HepG2 (cell line): ENCODE results near the gene LMAN1L. TPM values are rescaled to one million over a fixed set of nuclear protein-coding genes. Genes with fewer than 3 reads are reported as not detected.

ENCODE experiments used
- ATF7 ChIP-seq, 2 experiments: fragments of 450-650 bp in 1 of 2; sonication (generic) in 1 of 2; formaldehyde crosslinking in 1 of 2; IDR thresholded peaks; 2 replicates each; pipeline versions ENCODE4 v1.4.0 to v1.6.1; 2016 to 2020; ENCODE audit warnings: antibody characterized with exemption in 1 of 2, mild to moderate bottlenecking in 1 of 2, missing genetic modification reagents in 1 of 2
- GZF1 ChIP-seq: sonication (generic); formaldehyde crosslinking; IDR thresholded peaks from 2 replicates; pipeline ENCODE4 v1.5.1; 2020; ENCODE audit warnings: mild to moderate bottlenecking, missing genetic modification reagents
- JDP2 ChIP-seq: sonication (generic); formaldehyde crosslinking; IDR thresholded peaks from 2 replicates; pipeline ENCODE4 v1.8.1; 2022; ENCODE audit warnings: missing genetic modification reagents, borderline replicate concordance
- SOX6 ChIP-seq, 2 experiments: fragments of 450-650 bp in 1 of 2; sonication (generic) in 1 of 2; formaldehyde crosslinking in 1 of 2; IDR thresholded peaks; 2 replicates each; pipeline versions ENCODE4 v1.4.0 to v1.6.1; 2017 to 2020; ENCODE audit warnings: antibody characterized with exemption in 1 of 2, mild to moderate bottlenecking in 1 of 2, missing genetic modification reagents in 1 of 2
- TGIF2 ChIP-seq: IDR thresholded peaks from 2 replicates; pipeline ENCODE4 v1.6.1; 2016; ENCODE audit warnings: control low read depth, missing compliant biosample characterization
- ZFP36L2 ChIP-seq: sonication (generic); formaldehyde crosslinking; IDR thresholded peaks from 2 replicates; pipeline ENCODE4 v1.4.0; 2020; ENCODE audit warnings: missing genetic modification reagents
- ZFY ChIP-seq: sonication (generic); formaldehyde crosslinking; IDR thresholded peaks from 2 replicates; pipeline ENCODE4 v1.4.0; 2020; ENCODE audit warnings: missing genetic modification reagents
- ZNF274 ChIP-seq: sonication (generic); formaldehyde crosslinking; IDR thresholded peaks from 2 replicates; pipeline ENCODE4 v1.5.1; 2020; ENCODE audit warnings: mild to moderate bottlenecking, missing genetic modification reagents
- ZNF329 ChIP-seq: sonication (generic); formaldehyde crosslinking; IDR thresholded peaks from 2 replicates; pipeline ENCODE4 v1.9.0; 2021; ENCODE audit warnings: low read depth, mild to moderate bottlenecking, missing genetic modification reagents
- polyA plus RNA-seq, 8 experiments: library from polyadenylated mRNA; depleted of rRNA in 3 of 8; stranded (reverse) in 7 of 8; unstranded in 1 of 8; fragments of >200 nt; fragmentation: Illumina TruSeq in 4 of 8; extraction: Trizol in 4 of 8; gene quantifications; 2 replicates each; pipeline versions ENCODE4 v1.2.1 to v1.2.3, GENCODE V29; 2011 to 2016; ENCODE audit warnings: low read depth in 4 of 8, missing spikeins in 1 of 8, mixed read lengths in 1 of 8; ENCODE audit not compliant: insufficient read depth in 1 of 8
- total RNA-seq, 5 experiments: library from RNA; depleted of rRNA; stranded (reverse); fragments of >200 nt; fragmentation: Illumina TruSeq; extraction: Trizol; gene quantifications; 2 replicates each; pipeline ENCODE4 v1.2.3, GENCODE V29; 2016; ENCODE audit warnings: low read depth in 1 of 5
- TF ChIP-seq, protein P1 (sequence below): sonication (generic); formaldehyde crosslinking; IDR thresholded peaks from 2 replicates; pipeline ENCODE4 v1.4.0; 2020; ENCODE audit warnings: missing genetic modification reagents, mild to moderate bottlenecking, borderline replicate concordance
- TF ChIP-seq, protein P2 (sequence below): sonication (generic); formaldehyde crosslinking; IDR thresholded peaks from 2 replicates; pipeline ENCODE4 v1.5.1; 2020; ENCODE audit warnings: missing genetic modification reagents, mild to moderate bottlenecking, borderline replicate concordance
- TF ChIP-seq, protein P3 (sequence below): sonication (generic); formaldehyde crosslinking; IDR thresholded peaks from 2 replicates; pipeline ENCODE4 v1.8.1; 2023; ENCODE audit warnings: mild to moderate bottlenecking, moderate library complexity, missing genetic modification reagents
- TF ChIP-seq, protein P4 (sequence below): IDR thresholded peaks from 2 replicates; pipeline ENCODE4 v1.4.0; 2020; ENCODE audit warnings: mild to moderate bottlenecking, missing genetic modification reagents
- TF ChIP-seq, protein P5 (sequence below): IDR thresholded peaks from 2 replicates; pipeline ENCODE4 v1.6.1; 2012; ENCODE audit warnings: inconsistent platforms
- TF ChIP-seq, protein P6 (sequence below): sonication (generic); formaldehyde crosslinking; IDR thresholded peaks from 2 replicates; pipeline ENCODE4 v1.8.0; 2023; ENCODE audit warnings: mild to moderate bottlenecking, missing genetic modification reagents

LMAN1L gene
- total and polyA plus RNA-seq, 2 of the 13 experiments (the other 11 are each of a cell fraction or from before 2014, with no cell fraction given): not detected

DNA sequence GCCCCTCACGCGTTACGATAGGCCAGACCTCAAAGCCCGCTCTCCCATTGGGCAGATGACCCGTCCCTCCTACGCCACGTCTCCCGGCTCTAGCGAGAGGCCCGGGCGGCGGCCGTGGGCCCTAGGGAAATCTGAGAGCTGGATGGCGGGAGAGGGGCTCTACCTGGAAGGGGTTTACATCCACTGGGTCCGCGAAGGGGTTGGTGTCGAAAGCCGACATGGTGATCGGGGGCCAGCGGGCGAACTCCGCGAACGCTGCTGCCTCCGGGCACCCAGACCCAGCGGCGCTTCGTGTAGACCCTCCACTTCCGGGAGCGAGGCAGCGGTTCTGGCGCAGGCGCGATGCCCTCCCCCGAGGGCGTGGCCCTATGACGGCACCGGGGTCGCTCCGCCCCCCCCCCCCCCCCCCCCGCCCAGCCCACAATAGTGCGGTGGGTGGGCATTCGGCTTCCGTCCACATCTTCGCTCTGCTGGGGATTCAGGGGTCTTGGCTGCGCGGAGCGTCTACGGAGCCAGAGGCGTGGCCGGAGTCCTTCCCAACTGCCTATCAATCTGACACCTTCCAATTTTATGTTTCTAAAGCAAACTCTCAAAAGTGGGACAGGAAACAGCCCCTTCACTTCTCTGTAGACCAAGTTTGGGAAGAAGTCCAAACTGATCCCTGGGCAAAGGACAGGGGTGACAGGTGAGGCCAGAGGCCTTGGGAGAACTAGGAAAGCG lies 60.6 kb downstream of the LMAN1L start, which contains the start of gene SCAMP2 (continued):
- TF ChIP-seq, protein P1, sequence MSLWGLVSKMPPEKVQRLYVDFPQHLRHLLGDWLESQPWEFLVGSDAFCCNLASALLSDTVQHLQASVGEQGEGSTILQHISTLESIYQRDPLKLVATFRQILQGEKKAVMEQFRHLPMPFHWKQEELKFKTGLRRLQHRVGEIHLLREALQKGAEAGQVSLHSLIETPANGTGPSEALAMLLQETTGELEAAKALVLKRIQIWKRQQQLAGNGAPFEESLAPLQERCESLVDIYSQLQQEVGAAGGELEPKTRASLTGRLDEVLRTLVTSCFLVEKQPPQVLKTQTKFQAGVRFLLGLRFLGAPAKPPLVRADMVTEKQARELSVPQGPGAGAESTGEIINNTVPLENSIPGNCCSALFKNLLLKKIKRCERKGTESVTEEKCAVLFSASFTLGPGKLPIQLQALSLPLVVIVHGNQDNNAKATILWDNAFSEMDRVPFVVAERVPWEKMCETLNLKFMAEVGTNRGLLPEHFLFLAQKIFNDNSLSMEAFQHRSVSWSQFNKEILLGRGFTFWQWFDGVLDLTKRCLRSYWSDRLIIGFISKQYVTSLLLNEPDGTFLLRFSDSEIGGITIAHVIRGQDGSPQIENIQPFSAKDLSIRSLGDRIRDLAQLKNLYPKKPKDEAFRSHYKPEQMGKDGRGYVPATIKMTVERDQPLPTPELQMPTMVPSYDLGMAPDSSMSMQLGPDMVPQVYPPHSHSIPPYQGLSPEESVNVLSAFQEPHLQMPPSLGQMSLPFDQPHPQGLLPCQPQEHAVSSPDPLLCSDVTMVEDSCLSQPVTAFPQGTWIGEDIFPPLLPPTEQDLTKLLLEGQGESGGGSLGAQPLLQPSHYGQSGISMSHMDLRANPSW (CRISPR knock-in tag): no peak
- TF ChIP-seq JDP2 (CRISPR knock-in tag): no peak
- TF ChIP-seq, protein P2, sequence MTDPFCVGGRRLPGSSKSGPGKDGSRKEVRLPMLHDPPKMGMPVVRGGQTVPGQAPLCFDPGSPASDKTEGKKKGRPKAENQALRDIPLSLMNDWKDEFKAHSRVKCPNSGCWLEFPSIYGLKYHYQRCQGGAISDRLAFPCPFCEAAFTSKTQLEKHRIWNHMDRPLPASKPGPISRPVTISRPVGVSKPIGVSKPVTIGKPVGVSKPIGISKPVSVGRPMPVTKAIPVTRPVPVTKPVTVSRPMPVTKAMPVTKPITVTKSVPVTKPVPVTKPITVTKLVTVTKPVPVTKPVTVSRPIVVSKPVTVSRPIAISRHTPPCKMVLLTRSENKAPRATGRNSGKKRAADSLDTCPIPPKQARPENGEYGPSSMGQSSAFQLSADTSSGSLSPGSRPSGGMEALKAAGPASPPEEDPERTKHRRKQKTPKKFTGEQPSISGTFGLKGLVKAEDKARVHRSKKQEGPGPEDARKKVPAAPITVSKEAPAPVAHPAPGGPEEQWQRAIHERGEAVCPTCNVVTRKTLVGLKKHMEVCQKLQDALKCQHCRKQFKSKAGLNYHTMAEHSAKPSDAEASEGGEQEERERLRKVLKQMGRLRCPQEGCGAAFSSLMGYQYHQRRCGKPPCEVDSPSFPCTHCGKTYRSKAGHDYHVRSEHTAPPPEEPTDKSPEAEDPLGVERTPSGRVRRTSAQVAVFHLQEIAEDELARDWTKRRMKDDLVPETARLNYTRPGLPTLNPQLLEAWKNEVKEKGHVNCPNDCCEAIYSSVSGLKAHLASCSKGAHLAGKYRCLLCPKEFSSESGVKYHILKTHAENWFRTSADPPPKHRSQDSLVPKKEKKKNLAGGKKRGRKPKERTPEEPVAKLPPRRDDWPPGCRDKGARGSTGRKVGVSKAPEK (CRISPR knock-in tag): no peak
- TF ChIP-seq, protein P3, sequence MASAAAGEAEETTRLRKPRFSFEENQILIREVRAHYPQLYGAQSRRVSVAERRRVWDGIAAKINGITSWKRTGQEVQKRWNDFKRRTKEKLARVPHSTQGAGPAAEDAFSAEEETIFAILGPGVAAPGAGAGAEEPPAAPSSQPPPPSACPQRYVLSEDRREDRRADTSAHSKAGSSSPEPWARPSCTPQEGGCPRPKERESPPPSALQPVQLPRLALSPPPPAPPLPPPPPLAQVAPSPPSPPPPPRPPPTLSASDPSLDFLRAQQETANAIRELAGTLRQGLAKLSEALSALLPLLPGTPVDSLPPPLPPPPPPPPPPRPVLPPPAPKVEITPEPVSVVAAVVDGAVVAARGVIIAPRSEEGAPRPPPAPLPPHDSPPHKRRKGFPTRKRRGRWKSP (CRISPR knock-in tag): 0 out of 2 replicates have a peak, but pooled peaks have one; percentile 49
- TF ChIP-seq ZFY (CRISPR knock-in tag): peak; percentile 98
- no peak for TF ChIP-seq SOX6 (IDR thresholded peaks at IDR 0.05)
- peak; percentile 38; the same call in 1 of the 2 replicates for TF ChIP-seq SOX6 (CRISPR knock-in tag; IDR thresholded peaks at IDR 0.05)
- TF ChIP-seq TGIF2 (CRISPR knock-in tag): peak; percentile 67; the same call in 1 of the 2 replicates
- TF ChIP-seq, protein P4, sequence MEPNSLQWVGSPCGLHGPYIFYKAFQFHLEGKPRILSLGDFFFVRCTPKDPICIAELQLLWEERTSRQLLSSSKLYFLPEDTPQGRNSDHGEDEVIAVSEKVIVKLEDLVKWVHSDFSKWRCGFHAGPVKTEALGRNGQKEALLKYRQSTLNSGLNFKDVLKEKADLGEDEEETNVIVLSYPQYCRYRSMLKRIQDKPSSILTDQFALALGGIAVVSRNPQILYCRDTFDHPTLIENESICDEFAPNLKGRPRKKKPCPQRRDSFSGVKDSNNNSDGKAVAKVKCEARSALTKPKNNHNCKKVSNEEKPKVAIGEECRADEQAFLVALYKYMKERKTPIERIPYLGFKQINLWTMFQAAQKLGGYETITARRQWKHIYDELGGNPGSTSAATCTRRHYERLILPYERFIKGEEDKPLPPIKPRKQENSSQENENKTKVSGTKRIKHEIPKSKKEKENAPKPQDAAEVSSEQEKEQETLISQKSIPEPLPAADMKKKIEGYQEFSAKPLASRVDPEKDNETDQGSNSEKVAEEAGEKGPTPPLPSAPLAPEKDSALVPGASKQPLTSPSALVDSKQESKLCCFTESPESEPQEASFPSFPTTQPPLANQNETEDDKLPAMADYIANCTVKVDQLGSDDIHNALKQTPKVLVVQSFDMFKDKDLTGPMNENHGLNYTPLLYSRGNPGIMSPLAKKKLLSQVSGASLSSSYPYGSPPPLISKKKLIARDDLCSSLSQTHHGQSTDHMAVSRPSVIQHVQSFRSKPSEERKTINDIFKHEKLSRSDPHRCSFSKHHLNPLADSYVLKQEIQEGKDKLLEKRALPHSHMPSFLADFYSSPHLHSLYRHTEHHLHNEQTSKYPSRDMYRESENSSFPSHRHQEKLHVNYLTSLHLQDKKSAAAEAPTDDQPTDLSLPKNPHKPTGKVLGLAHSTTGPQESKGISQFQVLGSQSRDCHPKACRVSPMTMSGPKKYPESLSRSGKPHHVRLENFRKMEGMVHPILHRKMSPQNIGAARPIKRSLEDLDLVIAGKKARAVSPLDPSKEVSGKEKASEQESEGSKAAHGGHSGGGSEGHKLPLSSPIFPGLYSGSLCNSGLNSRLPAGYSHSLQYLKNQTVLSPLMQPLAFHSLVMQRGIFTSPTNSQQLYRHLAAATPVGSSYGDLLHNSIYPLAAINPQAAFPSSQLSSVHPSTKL (CRISPR knock-in tag): peak; percentile 38; the same call in 1 of the 2 replicates
- TF ChIP-seq ATF7 (IDR thresholded peaks at IDR 0.05): peak; percentile 78
- TF ChIP-seq ATF7 (CRISPR knock-in tag; IDR thresholded peaks at IDR 0.05): no peak
- TF ChIP-seq, protein P5, sequence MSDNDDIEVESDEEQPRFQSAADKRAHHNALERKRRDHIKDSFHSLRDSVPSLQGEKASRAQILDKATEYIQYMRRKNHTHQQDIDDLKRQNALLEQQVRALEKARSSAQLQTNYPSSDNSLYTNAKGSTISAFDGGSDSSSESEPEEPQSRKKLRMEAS: peak; percentile 37; the same call in 1 of the 2 replicates
- TF ChIP-seq ZNF274 (CRISPR knock-in tag): peak; percentile 57; the same call in 1 of the 2 replicates
- TF ChIP-seq, protein P6, sequence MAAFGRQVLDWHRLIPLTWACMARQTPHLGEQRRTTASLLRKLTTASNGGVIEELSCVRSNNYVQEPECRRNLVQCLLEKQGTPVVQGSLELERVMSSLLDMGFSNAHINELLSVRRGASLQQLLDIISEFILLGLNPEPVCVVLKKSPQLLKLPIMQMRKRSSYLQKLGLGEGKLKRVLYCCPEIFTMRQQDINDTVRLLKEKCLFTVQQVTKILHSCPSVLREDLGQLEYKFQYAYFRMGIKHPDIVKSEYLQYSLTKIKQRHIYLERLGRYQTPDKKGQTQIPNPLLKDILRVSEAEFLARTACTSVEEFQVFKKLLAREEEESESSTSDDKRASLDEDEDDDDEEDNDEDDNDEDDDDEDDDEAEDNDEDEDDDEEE (CRISPR knock-in tag): no peak
- 0 out of 2 replicates have a peak, but pooled peaks have one; percentile 57 for TF ChIP-seq ZFP36L2 (CRISPR knock-in tag)
- no peak for TF ChIP-seq GZF1 (CRISPR knock-in tag)
- peak; percentile 64; the same call in 1 of the 2 replicates for TF ChIP-seq ZNF329 (CRISPR knock-in tag)
